H7 (cell line): Measurements from ENCODE around the gene NHERF2. TPM values are rescaled to one million over a fixed set of nuclear protein-coding genes. Genes with fewer than 3 reads are reported as not detected.
A peak's percentile ranks its signal among the peaks of the same experiment; 100 is the strongest.

ENCODE experiments used
- DNase-seq: peaks from one replicate; pipeline ENCODE4 v3.0.0; 2012
- H3K27me3 ChIP-seq: 2 replicates; pipeline ENCODE4 v1.6.0; 2011; ENCODE audit warnings: mild to moderate bottlenecking, low read length; ENCODE audit not compliant: control insufficient read depth, insufficient read depth
- H3K36me3 ChIP-seq: replicated peaks from 2 replicates; pipeline ENCODE4 v1.5.1; 2011; ENCODE audit warnings: low read length; ENCODE audit not compliant: control insufficient read depth, insufficient read depth
- H3K4me3 ChIP-seq: 2 replicates; pipeline ENCODE4 v1.5.1; 2011; ENCODE audit warnings: low read depth, mild to moderate bottlenecking, control low read depth, low read length, moderate library complexity; ENCODE audit not compliant: insufficient read depth
- total RNA-seq: library from RNA; depleted of rRNA; stranded (reverse); fragments of >200 nt; shearing (Covaris generic); gene quantifications from 2 replicates; pipeline ENCODE4 v1.2.3, GENCODE V29; 2014

NHERF2 gene
- total RNA-seq, 1 experiment from 2014 or later, result 14.0 TPM

GRCh38 chr16:2042986-2043666 is 16.4 kb downstream of the NHERF2 start:
- no peak for DNase-seq
- Histone ChIP-seq H3K27me3 (no peaks in the 10 kb centered on the region), H3K36me3 (peaks cover 2% of the 10 kb centered on the region), H3K4me3 (no peak overlapping the region)

GRCh38 chr16:2043667-2044451 is 17.2 kb downstream of the NHERF2 start:
- peaks cover 2% of the 10 kb centered on the region for H3K36me3 ChIP-seq
- H3K4me3 ChIP-seq, result no peak overlapping the region
- DNase-seq, result no peak
- no peaks in the 10 kb centered on the region for H3K27me3 ChIP-seq

GRCh38 chr16:2044541-2044940 is 17.8 kb downstream of the NHERF2 start:
- peaks cover 2% of the 10 kb centered on the region for H3K36me3 ChIP-seq
- no peaks in the 10 kb centered on the region for H3K27me3 ChIP-seq
- DNase-seq, result no peak
- no peak overlapping the region for H3K4me3 ChIP-seq

- DNase-seq, result no peak
- Histone ChIP-seq H3K36me3 (peaks cover 4% of the 10 kb centered on the region), H3K4me3 (no peak overlapping the region), H3K27me3 (no peaks in the 10 kb centered on the region)
Measured at GRCh38 chr16:2045965-2046892, 19.5 kb downstream of the NHERF2 start.

- H3K36me3 ChIP-seq, result peaks cover 6% of the 10 kb centered on the region
- no peak for DNase-seq
- H3K27me3 ChIP-seq, result no peaks in the 10 kb centered on the region
- peak overlapping the region; percentile 87 for H3K4me3 ChIP-seq
Measured at GRCh38 chr16:2046893-2047329, 20.2 kb downstream of the NHERF2 start.

- H3K4me3 ChIP-seq, result peak within 1 kb of the TSS; percentile 87
- H3K36me3 ChIP-seq, result peaks cover 6% of the 10 kb centered on the region
- H3K27me3 ChIP-seq, result no peaks in the 10 kb centered on the region
- peak; percentile 99 for DNase-seq
Measured at GRCh38 chr16:2047330-2048115, 20.8 kb downstream of the NHERF2 start, which contains the start of the genes NTHL1 and TSC2. Gene NTHL1 (minus strand): TSS chr16:2047834. CDS start chr16:2047823, 11 bp downstream. Gene TSC2 (plus strand): TSS chr16:2047985. CDS start chr16:2048616, 631 bp downstream.

- H3K36me3 ChIP-seq, result peaks cover 6% of the 10 kb centered on the region
- peak overlapping the region; percentile 78 for H3K4me3 ChIP-seq
- H3K27me3 ChIP-seq, result no peaks in the 10 kb centered on the region
- DNase-seq, result no peak
Measured at GRCh38 chr16:2048116-2048543, 21.4 kb downstream of the NHERF2 start.

- Histone ChIP-seq H3K36me3 (peaks cover 6% of the 10 kb centered on the region), H3K4me3 (no peak overlapping the region), H3K27me3 (no peaks in the 10 kb centered on the region)
- DNase-seq, result no peak
Measured at GRCh38 chr16:2053211-2053610, 26.5 kb downstream of the NHERF2 start.

GRCh38 chr16:2053897-2054296 is 27.2 kb downstream of the NHERF2 start:
- Histone ChIP-seq H3K4me3 (no peak overlapping the region), H3K27me3 (no peaks in the 10 kb centered on the region), H3K36me3 (peaks cover 6% of the 10 kb centered on the region)
- no peak for DNase-seq

GRCh38 chr16:2054543-2055245 is 28.0 kb downstream of the NHERF2 start:
- Histone ChIP-seq H3K4me3 (no peak overlapping the region), H3K27me3 (no peaks in the 10 kb centered on the region), H3K36me3 (peaks cover 6% of the 10 kb centered on the region)
- DNase-seq, result no peak

GRCh38 chr16:2056077-2056476 is 29.4 kb downstream of the NHERF2 start:
- Histone ChIP-seq H3K27me3 (no peaks in the 10 kb centered on the region), H3K36me3 (peaks cover 4% of the 10 kb centered on the region), H3K4me3 (no peak overlapping the region)
- no peak for DNase-seq

- no peaks in the 10 kb centered on the region for H3K27me3 ChIP-seq
- DNase-seq, result peak; percentile 79
Measured at GRCh38 chr16:2056681-2057407, 30.1 kb downstream of the NHERF2 start.

GRCh38 chr16:2057438-2057837 is 30.7 kb downstream of the NHERF2 start:
- Histone ChIP-seq H3K27me3 (no peaks in the 10 kb centered on the region), H3K4me3 (no peak overlapping the region), H3K36me3 (peaks cover 2% of the 10 kb centered on the region)
- no peak for DNase-seq

More at GRCh38 chr16:2056681-2057407, 30.1 kb downstream of the NHERF2 start:
- H3K4me3 ChIP-seq, result no peak overlapping the region
- H3K36me3 ChIP-seq, result peaks cover 2% of the 10 kb centered on the region
